HG03039 (cell line): Measurements from ENCODE around the gene PAQR8.
A peak's percentile ranks its signal among the peaks of the same experiment; 100 is the strongest.
"Not testable (repeated sequence)": the region's sequence is repeated elsewhere in the genome, so short reads cannot be mapped to it uniquely, and the experiment has no call there.

Source experiments
- ATAC-seq: cut with Tn5 transposase; IDR thresholded peaks from one replicate; pipeline ENCODE4 v1.9.1; 2021; ENCODE audit warnings: mild to moderate bottlenecking, moderate library complexity; ENCODE audit not compliant: unreplicated experiment

PAQR8 gene

DNA sequence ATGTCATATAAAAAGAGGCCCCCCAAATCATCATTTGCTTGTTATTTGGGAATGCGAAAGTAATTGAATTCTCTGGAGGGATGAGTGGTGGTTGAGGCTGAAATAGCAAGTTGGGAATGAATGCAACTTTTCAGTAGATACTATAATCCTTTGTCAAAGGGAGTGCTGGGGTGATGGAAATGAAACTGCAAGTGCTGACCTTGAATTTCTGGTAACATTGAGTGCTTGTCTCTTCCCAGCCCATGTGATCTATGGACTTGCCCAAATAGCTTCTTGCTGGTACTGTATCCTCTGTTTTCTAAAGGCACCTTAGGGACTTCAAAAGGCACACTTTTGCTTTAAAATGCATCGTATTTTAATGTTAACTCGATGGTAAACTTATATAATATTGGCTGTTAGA, 14.8 kb downstream of the PAQR8 start:
- no peak for ATAC-seq

DNA sequence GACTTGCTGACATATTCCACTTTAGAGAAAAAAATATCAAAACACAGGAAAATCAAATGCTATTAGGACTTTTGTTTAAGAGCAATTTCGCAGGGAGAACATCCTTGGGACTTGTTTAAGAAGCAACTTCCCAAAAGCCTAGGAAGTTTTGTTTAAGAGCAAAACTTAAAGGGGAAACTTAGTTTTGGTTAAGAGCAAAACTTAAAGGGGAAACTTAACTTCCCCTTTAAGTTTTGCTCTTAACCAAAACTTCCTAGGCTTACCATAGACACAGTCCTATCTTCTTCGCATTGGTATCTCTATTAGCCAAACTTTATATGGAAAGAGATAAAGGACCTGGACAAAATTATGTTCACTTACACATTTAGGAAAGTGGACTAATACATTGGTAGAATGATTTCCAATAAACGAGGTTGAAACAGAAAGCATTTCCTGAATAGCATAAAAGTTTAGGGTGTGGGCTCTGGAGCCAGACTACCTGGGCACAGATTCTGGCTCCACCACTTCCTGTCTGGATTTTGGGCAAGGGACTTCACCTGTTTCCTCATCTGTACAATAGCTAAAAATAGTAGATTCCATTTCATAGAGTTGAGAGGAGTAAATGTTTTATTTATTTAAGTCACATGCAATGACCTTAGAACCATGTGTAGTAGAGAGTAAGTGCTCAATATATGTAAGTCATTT, 15.7 kb downstream of the PAQR8 start:
- ATAC-seq: no peak

DNA sequence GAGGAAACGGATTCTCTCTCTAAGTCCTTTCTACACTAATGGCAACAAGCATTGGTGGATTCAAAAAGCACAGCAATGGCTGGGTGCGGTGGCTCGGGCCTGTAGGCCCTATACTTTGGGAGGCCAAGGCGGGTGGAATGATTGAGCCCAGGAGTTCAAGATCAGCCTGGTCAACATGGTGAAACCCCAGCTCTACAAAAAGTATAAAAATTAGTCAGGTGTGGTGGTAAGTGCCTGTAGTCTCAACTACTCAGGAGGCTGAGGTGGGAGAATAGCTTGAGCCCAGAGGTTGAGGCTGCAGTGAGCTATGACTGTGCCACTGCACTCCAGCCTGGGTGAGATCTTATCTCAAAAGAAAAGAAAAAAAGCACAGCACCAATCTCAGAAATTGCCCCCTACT, 19.3 kb downstream of the PAQR8 start:
- no peak for ATAC-seq

DNA sequence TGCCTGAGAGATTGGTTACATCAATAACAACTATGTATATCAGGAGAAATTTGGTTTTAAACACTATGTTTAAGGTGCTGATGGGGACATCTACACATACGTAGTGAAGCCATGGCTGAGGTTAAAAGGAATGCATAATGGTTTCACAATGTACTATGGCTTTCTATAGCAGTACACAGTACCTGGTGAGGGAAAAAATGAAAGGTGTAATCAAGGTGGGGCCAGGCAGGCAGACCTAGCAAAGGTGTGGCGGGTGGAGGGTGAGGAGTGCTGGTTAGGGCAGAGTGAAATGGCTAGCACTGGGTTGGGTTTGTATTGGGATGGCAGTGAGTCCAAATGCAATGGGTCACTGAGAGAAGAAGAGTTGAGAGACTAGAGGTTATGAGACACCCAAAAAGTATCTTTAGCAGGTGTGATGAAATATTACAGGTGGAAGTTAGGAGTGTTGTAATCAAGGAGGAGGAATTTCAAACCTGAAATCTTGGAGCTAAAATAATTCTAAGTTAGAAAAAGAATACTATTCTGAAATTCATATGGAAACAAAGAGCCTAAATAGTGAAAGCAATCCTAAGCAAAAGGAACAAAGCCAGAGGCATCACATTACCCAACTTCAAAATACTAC, 22.3 kb downstream of the PAQR8 start:
- ATAC-seq: no peak

DNA sequence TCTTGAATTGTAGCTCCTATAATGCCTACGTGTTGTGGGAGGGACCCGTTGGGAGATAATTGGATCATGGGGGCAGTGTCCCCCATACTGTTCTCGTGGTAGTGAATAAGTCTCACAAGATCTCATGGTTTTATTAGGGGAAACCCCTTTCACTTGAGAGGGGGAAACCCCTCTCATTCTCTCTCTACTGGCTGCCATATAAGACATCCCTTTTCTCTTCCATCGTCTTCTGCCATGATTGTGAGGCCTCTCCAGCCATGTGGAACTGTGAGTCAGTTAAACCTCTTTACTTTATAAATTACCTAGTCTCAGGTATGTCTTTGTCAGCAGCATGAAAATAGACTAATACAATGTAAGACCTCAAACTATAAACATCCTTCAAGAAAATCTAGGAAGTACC, 23.1 kb downstream of the PAQR8 start:
- ATAC-seq: no peak

DNA sequence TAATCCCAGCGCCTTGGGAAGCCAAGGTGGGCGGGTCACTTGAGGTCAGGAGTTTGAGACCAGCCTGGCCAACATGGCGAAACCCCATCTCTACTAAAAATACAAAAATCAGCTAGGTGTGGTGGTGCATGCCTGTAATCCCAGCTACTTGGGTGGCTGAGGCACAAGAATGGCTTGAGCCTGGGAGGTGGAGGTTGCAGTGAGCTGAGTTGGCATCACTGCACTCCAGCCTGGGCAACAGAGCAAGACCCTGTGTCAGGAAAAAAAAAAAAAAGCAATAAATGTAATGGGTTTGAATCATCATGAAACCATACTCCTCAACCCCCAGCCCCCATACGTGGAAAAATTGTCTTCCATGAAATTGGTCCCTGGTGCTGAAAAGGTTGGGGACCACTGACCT, 26.2 kb downstream of the PAQR8 start:
- ATAC-seq: not testable (repeated sequence)

DNA sequence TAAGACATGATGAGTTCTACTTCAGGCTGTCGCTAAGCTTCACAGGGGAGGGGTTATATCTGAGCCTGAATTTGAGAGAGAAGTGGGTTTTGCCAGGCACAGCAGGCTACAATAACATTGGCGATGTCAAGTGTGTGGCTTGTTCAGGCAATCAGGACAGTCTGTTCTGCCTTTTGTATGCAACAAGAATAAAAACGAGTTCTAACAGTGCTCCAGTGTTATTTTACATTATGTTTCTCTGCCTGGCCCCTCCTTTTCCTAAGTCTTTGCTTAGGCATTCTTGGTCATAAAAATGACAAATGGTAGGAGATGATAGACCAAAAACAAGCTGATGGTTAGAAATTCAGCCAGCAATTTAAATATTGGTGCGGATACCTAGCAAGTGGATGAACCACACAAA, 26.8 kb downstream of the PAQR8 start:
- no peak for ATAC-seq

DNA sequence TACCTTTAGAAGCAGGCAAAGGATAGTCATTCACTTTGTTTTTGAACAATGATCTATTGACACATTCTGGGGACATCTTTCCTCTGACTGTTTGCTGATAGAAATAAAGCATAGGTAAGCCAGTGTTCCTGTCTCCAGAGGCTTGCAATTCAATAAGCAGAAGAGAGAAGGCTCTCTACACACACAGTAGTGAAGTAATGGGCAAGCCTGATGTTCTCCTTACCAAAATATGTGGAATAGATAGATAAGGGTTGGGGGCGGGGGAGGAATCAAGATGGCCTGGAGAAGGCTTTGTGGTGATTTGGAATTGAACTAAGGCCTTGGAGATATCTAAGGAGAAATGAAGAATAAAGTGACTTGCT, 27.3 kb downstream of the PAQR8 start:
- ATAC-seq: no peak

DNA sequence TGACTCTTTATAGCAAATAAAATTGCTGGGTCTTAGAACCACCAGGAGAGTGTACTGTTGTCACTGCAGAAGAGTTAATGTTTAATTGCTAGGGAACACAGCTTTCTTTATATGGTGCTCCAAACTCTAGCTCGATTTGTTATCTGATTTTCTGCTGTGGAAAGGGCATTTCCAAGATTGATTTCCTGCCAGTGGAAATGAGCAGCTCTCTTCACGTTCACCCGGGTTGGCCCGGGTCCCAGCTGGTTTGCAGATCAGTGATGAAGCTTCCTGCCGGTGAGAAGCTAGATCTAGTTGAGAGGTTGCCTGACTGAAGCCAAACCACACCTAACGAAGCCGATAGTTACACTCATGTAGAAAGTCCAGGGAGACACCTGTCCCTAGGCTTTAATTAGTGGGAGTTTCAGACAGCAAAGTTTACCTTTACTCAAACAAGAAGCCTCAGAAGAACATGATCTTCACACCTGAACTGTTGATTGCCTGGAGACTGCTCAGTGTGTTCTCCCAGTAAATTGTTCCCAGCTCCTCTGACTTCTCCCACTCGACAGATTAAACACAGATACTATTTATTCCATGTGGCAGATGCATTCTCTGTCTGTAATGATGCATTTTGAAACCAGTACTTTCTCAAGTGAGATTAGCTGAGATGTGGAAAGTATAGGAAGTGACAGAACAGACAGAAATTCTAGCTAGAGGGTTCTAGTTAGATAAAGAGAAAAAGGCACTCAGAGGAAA, 27.8 kb downstream of the PAQR8 start:
- peak; percentile 65 for ATAC-seq

DNA sequence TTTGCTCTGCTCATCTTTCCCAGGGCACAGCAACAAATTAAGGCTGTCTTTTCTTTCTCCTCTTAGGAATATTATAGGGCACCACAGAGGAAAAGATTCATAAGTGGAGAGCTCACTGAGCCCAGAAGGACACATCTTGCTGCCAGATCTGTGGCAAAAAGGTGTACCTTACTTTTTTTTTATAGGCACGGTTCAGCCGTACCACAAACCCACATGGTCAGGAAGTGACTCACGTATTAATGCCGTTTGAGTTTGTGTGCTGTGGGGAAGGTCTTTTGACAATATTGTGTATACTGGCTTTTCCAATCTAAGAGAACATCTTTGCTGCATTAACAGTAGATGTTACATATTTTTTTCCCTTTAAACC, 28.4 kb downstream of the PAQR8 start:
- ATAC-seq: peak; percentile 32

DNA sequence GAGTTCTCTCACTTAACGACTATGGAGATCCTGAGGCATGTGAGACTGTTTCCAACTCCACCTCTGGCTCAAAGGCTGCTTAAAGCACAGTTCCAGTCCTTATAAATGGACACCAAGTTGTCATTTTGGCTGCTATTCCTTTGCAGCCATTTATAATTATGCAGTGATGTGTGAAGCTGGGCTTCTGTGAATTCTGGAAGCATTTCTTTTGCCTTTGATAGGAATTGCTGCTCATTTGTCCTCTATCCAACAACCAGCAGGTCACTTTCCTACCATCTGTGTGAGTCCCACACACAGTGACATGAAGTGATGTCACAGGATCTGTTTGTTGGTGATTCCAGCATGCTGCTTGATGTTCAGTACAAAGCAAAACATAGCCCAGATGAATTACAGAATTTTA, 29.6 kb downstream of the PAQR8 start:
- no peak for ATAC-seq

DNA sequence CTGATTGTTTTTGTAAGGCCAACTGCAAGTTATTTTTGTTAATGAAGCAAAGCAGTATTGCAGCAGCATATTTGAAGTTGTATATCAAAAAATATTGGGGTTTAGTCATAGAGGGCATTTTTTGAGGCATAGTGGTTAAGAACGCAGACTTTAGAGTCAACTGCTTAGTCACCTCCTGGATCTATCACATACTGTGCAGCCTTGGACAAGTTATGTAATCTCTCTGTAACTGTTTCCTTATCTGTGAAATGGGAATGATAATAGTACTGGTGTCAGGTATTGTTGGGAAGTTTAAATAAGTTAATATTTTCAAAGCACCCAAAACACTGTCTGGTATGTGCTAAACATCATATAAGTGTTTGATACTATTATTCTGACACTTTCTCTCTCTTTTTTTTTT, 31.0 kb downstream of the PAQR8 start:
- no peak for ATAC-seq

DNA sequence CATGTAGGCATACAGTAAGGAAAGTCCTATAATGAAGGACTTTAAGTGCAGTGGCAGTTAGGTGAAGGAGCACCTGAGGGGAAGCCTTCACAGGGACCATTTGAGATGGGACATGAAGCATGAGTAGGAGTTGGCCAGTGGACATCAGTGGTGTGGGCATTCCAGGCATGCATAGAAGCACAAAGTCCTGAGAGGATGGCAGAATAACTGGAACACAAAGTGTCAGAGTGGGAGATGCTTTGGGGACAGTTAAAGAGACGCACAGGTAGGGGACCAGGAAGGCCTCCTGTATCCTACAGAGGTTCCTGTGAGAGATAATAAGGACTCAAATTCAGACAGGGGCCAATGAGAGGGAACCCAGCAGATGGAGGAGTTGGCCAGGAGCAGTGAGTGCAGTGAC, 31.8 kb downstream of the PAQR8 start:
- ATAC-seq: no peak

DNA sequence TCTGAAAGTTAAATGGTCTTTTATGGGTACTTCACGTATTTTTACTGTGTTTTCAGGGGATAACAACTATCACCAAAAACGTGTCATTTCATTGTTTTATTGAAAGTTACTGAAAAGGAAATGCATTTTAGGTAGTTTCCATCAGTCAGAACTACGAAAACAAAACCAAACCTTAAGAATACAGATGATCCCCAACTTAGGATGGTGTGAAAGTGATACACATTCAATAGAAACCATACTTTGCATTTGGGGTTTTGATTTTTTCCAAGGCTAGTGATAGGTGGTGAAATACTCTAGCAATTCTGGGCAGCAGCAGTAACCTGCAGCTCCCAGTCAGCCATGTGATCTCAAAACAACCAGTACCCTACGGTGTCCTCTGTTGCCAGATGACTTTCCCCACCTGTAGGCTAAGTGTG, 32.3 kb downstream of the PAQR8 start:
- ATAC-seq: peak; percentile 48

DNA sequence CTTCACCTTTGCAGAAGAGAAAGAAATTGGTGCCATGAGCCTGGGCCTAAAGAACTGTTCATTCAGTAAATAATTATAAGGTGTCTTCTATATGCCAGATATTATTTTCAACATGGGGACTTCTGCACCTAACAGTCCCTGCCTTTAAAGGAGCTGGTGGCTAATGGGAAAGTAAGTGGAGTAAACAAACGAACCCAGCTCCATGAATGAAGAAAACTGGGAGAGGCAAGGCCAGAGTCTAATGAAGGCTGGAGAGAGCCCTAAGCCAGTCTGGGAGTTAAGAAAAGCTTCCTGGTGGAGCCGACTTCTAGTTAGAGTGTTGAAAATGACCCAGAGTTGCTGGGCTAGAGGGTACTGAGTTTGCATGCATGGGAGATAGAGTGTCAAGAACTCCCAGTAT, 34.0 kb downstream of the PAQR8 start:
- ATAC-seq: no peak

DNA sequence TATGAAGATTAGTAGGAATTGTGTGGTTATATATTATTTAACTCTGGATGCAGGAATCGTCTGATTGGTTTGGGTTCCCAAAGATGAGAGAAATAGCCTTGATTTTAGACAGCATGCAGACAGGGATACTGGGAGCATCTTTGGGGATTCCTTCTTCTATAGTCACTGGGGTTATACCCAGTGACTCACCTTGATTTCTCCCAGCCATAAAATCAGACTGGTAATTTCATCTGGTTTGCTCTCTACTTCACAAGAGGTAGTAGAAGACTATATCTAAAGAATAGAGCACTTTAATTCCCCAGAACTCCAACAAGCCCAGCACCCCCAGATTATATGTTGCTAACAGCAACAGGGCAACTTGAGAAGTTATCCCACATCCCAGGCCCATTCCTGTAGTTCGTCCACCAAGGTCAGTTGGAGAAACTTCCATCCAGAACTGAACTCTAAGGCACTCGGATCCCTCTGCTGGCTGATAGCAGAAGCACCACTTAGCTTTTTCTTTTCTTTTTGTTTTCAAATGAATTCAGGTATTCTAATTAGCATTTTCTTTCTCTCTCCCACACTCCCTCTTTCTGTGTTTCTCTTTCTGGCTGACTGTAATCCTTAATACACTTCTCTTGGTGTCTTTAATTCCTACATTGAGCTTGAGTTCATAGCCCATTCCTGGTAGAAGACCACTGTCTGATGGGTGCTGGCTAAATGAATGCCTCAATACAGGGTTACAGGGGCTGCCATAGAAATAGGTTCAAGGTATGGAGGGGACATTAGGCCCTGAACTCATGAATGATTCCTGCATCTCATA, 37.8 kb downstream of the PAQR8 start:
- no peak for ATAC-seq

DNA sequence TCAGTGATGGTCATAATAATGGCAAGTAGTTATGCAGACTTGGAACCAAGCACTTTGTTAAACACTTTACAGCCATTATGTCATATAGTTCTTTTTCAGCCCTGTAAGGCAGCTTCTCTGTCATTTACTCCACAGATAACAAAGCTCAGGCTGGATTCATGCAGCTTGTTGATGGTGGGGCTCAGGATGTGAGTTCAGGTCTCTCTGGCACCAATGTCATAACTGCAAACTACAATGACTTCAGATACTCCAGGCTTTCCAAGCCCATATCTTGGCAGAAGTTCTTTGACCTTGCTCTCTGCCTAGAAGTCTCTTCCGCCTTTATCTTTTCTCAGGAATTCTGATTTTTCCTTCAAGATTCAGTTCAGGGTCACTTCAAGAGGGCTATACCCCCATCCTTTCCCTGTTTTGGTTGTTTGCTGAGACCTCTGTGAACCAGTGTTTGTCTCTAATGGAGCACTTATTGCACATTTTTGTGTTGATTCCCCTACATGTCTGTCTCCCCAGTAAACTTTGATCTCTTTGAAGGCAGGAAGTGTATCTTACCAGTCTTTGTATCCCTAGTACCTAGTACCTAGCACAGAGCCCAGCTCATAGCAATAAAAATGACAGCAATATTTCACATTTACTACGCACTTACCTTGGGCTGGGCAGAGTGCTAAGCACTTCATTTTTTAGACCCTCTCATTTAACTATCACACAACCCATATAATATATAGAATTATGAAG, 38.5 kb downstream of the PAQR8 start:
- ATAC-seq: no peak

DNA sequence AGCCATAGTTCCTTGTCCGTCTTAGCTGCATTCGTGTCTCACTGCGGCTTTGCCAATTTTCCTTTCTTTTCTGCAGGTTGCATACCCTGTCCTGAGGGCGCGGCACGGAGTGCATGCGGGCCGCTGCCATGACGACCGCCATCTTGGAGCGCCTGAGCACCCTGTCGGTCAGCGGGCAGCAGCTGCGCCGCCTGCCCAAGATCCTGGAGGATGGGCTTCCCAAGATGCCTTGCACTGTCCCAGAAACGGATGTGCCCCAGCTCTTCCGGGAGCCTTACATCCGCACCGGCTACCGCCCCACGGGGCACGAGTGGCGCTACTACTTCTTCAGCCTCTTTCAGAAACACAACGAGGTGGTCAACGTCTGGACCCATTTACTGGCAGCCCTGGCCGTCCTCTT, 41.1 kb downstream of the PAQR8 start:
- no peak for ATAC-seq

DNA sequence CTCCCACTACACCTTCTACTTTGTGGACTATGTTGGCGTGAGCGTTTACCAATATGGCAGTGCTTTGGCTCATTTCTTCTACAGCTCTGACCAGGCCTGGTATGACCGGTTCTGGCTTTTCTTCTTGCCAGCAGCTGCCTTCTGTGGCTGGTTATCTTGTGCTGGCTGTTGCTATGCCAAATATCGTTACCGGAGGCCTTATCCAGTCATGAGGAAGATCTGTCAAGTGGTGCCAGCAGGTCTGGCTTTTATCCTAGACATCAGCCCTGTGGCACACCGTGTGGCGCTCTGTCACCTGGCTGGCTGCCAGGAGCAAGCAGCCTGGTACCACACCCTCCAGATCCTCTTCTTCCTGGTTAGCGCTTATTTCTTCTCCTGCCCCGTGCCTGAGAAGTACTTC, 41.7 kb downstream of the PAQR8 start:
- no peak for ATAC-seq

DNA sequence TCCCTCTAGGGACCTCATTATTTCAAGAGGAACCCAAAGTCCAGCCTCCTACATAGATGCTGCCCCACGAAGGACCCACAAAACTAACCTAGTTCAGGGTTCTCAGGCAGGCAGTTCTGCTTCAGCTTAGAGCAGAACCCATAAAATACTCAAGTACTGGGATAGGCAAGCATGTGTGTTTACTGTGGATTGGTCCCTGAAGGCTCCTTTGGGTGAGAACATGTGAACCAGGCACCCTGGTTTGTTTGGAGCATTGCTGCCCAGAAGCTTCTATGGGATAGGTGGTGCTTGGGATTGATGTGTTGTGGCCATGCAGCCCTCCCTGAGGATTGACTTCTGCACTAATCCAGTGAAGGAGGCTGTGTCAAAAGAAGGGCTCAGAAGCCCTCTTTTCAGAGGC, 43.3 kb downstream of the PAQR8 start:
- ATAC-seq: no peak

DNA sequence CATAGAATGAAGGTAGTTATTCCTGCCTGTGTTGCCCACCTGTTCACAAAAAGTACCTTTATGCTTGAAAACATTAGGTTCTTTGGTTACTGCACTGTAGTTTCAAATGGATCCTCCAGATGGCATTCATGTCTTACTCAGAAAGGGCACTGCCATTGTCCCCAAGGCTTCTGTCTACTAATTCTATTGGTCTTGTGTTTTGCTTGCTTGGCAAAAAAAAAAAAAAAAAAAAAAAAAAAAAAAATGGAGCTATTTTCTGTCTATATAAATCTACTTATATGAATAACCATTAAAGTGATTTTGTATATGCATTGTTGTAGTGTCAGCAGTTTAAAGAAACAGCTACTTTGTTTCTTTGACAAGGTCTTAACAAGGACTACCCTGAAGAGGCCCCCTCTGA, 45.5 kb downstream of the PAQR8 start:
- no peak for ATAC-seq
